GM12892 (cell line): ENCODE data around the gene MEI4.

Experiments used
- POLR2A ChIP-seq: IDR thresholded peaks from 2 replicates; pipeline ENCODE4 v1.6.1; 2011; ENCODE audit warnings: low read depth, low read length, control low read depth
- POLR2AphosphoS5 ChIP-seq: IDR thresholded peaks from 2 replicates; pipeline ENCODE4 v1.6.1; 2011; ENCODE audit warnings: low read depth, low read length, control low read depth
- TAF1 ChIP-seq: IDR thresholded peaks from 2 replicates; pipeline ENCODE4 v1.6.1; 2011; ENCODE audit warnings: low read depth, mild to moderate bottlenecking, control low read depth, low read length, borderline replicate concordance

GRCh38 chr6:77707603-77708002 is 54.8 kb downstream of the MEI4 start:
- TF ChIP-seq POLR2A = no peak
- TF ChIP-seq TAF1 = no peak
- no peak for TF ChIP-seq POLR2AphosphoS5
